ENCODE measurements around the gene PRELID1.
"Not testable (repeated sequence)": the region's sequence is repeated elsewhere in the genome, so short reads cannot be mapped to it uniquely, and the experiment has no call there.

The PRELID1 gene

GRCh38 chr5:177300236-177300880, 3.2 kb upstream of the PRELID1 start:
- DNase-seq = peak; percentile 56

GRCh38 chr5:177300951-177301350, 2.6 kb upstream of the PRELID1 start:
- DNase-seq = no peak

DNA sequence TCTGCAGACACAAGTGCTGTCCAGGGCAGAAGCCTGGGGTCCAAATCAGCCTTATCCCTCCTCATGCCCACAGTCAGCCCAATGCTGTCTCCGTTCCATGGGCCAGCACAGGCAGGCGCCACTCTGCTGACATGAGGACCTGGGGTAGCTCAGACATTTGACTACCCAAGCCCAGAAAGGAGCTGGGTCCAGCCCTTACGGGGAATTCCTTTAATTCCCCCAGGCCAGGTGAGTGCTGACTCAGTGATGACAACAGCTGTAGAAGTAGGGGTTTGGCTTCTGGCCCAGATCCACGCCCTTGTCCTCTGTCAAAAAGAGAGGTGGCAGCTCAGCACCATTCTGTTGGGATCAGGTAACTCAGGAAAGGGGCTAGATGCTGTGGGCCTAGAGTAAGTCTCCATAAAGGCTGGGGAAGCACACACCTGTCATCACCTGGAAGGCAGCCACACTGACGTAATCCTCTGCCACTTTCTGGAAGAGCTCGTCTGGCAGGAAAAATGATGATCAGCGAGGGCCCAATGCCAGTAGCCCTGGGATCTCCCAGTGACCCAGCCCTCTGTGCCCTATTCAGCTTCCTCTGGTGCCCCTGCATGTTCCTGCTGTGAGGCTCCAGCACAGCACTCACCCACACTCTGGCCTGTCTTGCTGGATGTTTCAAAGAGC, 2.0 kb upstream of the PRELID1 start:
- DNase-seq = no peak

- no peak for DNase-seq
Observed at GRCh38 chr5:177302354-177303110, 1.1 kb upstream of the PRELID1 start.

DNA sequence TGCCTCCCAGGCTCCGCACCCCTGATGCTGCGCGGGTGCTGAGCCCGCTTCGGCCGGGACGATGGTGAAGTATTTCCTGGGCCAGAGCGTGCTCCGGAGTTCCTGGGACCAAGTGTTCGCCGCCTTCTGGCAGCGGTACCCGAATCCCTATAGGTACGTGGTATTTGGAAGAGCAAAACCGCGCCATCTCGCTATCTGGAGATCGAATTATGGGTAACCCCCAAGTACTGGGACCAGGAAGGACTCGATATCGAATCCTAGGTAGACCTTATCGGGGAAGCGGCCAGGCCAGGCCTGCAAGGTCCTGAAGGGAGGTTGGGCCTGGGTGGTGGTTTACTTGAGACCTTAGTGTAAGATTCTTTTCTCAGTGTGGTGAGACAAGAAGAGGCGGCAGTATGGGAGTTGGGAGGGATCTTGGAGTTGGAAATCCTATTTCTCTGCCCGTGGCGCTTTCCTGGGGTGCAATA, 359 bp downstream of the PRELID1 start:
- no peak for DNase-seq

DNA sequence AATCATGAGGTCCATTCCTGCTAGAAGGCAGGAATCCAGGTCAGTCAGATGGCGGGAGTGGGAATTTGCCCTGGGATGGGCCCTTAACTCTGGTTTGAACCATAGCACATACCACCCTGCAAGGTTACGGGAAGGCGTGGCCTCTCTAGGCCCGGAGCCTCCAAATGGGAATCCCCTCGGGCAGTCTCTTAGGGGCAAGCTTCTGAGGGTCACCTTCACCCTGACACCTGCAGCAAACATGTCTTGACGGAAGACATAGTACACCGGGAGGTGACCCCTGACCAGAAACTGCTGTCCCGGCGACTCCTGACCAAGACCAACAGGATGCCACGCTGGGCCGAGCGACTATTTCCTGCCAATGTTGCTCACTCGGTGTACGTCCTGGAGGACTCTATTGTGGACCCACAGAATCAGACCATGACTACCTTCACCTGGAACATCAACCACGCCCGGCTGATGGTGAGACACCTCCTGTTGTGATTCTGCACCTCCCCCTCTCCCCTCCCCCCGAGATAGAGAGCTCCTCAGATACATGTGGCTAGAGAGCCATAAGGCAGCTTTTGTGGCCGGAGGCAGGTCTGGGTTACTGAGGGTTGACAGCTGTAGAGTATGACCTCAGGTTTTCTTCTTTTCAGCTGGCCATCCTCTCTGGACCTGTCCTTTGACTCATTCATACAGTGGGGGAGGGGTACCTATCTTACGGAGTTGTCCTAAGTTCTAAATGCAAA, 957 bp downstream of the PRELID1 start:
- no peak for DNase-seq

GRCh38 chr5:177306103-177306640, 2.6 kb downstream of the PRELID1 start:
- not testable (repeated sequence) for DNase-seq

DNA sequence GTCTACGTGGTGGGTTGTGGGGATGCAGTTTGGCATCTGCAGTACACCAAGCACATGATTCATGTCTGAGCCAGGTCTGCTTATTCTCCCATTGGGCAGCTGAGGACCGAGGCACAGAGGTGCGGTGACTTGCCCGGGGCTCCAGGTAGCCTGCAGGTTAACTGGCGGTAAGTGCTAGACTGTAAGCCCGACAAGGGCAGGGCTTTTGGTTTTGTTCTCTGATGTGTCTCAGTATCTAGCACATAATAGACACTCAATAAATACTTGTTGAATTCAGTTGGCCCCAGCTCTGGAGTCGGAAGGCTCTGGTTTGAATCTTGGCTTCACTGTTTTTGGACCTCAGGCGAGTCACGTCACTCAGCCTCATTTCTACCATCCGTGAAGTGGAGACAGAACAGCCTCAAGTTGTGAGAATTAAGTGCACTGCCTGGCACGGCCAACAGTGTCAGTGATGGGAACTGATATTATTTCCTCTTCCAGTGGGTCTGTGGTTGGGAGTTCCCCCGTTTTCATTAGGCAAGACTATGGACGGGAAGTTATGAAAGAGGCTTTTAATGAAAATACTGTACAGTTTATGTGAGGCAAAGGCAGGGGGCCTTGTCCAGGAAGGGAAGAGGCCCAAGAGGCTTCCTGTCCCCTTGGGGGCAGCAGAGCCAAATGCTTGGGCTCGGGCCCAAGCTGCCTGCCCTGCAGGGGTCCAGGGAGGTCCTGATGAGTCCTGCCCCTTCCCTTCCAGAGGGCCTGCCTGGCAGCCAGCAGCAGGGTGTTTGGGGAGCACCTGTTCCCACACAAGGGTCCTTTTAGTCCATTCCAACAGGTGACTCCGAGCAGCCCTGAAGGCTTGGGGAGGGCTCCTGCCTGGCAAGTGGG, 3.3 kb downstream of the PRELID1 start:
- DNase-seq = no peak

- DNase-seq = no peak
Observed at GRCh38 chr5:177307544-177308363, 4.2 kb downstream of the PRELID1 start.

- DNase-seq = no peak
Observed at GRCh38 chr5:177308740-177309139, 5.1 kb downstream of the PRELID1 start.

- DNase-seq = peak; percentile 70
Observed at GRCh38 chr5:177309351-177310191, 6.0 kb downstream of the PRELID1 start.

DNA sequence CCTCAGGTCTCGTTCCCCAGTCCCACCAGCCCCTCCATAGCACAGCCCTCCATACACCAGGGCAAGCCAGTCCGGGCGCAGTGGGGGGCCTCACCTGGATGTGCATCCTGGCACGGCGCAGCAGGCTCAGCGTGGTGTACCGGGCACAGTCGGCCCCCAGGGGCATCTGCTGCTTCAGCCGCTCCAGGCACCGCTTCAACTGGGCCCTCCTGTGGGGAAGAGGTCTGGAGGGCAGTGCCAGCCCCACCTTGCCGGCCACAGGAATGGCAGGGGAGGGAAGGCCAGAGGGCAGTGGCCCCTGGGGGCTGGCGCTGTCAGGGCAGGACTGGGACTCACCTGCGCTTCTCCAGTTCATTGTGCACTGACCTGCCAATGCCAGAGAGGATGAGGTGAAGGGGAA, 6.7 kb downstream of the PRELID1 start:
- no peak for DNase-seq

- no peak for DNase-seq
Observed at GRCh38 chr5:177310757-177311391, 7.3 kb downstream of the PRELID1 start.

GRCh38 chr5:177311392-177311722, 7.8 kb downstream of the PRELID1 start:
- no peak for DNase-seq

GRCh38 chr5:177311723-177312648, 8.4 kb downstream of the PRELID1 start, which contains the start of gene MXD3:
Gene MXD3 (minus strand): TSS chr5:177311898. CDS start chr5:177311830, 68 bp downstream.
- DNase-seq = peak; percentile 92

DNA sequence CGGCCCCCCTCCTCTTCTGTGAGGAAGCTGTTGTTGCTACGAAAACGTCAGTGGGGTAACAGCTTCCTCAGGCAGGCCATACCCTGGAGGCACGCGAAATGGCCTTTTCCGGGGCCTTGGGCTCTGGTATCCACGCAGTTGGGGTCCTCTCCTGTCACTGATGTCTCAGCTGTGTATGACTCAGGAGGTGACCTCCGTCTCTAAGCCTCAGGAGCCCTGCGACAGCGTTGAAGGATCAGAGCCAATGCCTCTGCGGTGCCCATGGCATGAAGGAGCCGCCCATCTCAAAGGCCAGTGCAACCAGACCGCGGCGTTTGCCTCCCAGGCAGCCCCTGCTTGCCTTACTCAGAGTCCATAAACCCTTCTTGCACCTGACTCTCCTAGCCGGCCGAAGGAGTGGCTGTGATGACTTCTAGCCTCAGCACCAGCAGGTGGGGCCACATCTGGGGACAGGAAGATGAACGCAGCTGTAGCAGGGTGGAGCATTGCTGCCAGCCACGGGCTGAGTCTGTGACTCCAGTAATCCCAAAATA, 9.1 kb downstream of the PRELID1 start:
- DNase-seq = peak; percentile 18

GRCh38 chr5:177313561-177314259, 10.1 kb downstream of the PRELID1 start:
- peak; percentile 3 for DNase-seq
